Measurements from ENCODE around the gene PROP1.
"Not testable (repeated sequence)": the region's sequence is repeated elsewhere in the genome, so short reads cannot be mapped to it uniquely, and the experiment has no call there.

PROP1 gene

DNA sequence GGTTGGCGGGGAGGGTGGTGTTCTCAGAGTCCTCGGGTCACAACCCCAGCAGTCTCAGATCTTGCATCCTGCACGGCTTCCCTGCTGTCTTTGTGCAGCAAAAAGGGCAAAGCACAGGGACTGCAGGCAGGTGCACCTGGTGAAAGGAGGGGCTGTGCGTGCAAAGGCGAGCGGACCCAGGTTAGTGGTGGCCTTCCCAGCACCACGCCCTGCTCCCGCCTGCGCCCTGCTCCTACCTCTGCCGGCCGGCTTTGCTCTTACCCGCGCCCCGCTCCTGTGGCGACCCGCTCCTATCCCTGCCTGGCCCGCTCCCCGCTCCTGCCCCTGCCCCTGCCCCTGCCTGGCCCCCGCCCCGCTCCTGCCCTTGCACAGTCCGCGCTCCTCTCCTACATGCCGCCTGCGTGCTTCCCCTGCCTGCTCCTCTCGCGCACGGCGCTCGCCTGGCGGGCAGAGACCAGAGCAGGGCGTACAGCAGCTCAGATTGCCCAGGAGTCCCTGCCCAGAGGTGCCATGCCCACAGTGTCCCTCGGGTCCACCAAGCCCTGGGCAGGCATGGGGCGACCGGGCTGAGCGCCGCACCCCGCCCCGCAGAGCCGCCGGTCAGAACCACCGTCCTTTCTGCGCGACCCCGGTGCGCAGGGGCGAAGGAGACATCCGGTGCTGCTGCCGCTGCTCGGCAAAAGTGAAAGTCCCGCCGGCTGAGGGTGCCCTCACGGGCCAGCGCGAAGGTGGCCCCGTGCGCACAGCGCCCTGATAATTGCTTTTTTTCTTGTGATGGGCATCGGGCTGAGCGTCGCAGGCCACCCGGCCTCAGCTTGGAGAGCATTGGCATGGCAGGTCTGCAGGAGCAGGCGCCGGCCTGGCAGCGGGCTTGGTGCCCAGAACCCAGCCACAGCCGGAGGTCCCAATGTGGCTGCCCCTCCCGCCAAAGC, 52.0 kb downstream of the PROP1 start:
- not testable (repeated sequence) for DNase-seq

DNA sequence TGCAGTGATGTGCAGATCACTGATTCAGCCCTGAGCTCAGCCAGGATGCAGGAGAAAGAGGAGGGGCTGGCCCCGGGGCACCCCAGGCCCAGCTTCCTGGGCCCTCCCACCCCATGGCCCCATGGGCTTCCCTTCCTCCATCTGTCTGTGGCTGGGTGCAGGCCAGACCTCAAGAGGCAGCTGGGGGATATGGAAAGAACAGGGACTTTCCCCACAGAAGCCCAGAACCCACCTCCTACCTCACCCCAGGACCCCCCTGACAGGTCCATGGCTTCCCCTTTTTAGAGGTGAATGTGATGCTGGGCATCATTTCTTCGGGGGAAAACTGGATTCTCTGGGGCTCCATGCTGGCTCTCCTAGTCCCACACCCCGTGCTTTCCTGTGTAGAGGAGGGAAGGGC, 53.1 kb downstream of the PROP1 start:
- not testable (repeated sequence) for DNase-seq
